ENCODE results near the gene OR11H7.
"Not testable (repeated sequence)": the region's sequence is repeated elsewhere in the genome, so short reads cannot be mapped to it uniquely, and the experiment has no call there.

The OR11H7 gene

GRCh38 chr14:20278414-20278813, 49.6 kb downstream of the OR11H7 start:
- DNase-seq (ENCODE audit: low read depth, low spot score), result no peak

DNA sequence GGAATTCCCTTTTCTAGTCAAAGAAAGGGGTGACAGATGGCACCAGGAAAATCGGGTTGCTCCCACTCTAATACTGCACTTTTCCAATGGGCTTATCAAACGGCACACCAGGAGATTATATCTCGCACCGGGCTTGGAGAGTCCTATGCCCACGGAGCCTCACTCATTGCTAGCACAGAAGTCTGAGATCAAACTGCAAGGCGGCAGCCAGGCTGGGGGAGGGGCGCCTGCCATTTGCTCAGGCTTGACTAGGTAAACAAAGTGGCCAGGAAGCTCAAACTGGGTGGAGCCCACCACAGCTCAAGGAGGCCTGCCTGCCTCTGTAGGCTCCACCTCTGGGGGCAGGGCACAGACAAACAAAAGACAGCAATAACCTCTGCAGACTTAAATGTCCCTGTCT, 51.5 kb downstream of the OR11H7 start:
- DNase-seq (ENCODE audit: low read depth, low spot score), result not testable (repeated sequence)

All from activated CD4-positive, CD25-positive, alpha-beta regulatory T cell treated with anti-CD3 and anti-CD28 coated beads, Interleukin-2, amount 50 U/mL, for 16 hours (primary cell).